ENCODE results near the gene ZNF460.
"Not testable (repeated sequence)": the region's sequence is repeated elsewhere in the genome, so short reads cannot be mapped to it uniquely, and the experiment has no call there.

Gene ZNF460

DNA sequence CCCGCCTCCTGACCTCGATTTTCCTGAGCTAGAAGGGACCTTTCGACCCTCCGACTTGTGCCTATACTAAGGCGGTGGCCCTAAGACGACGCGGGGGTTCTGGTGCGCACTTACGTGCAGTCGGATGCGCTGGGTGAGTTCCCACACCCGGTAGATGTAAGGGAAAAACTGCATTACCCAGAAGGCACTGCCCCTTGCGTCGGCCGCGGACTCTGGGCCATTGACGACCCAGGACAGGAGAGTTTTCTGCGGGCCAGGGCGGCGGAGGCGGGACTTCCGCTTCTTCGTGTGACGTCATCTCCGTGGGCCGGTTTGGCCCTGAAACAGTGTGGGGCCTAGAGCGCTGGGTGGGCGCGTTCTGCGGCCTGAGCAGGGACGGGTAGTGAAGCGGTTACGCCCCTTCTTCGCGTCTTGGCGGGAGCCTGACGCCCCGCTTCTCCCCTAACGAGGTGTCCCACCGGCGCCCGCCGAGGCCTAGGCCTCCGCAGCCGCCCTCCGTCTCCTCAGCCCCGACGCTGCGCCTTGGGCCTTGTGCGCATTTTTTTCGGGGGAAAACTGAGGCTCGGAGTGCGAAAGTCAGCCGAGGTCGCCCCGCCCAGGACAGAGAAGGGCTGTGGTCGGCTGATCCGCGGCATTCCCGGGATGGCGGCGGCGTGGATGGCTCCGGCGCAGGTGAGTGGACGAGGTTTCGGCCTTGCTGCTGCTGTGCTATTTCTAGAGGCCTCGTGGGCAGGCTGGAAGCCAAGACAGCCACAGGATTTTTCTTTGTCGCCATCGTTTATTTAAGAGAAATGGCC lies at the start of gene ZNF460:
ZNF460 (plus strand) TSS at position 321 of the 797 bp plus-strand sequence; CDS start at position 643, 322 bp downstream.
- DNase-seq (ENCODE audit: low read depth, low spot score) = peak; percentile 90

DNA sequence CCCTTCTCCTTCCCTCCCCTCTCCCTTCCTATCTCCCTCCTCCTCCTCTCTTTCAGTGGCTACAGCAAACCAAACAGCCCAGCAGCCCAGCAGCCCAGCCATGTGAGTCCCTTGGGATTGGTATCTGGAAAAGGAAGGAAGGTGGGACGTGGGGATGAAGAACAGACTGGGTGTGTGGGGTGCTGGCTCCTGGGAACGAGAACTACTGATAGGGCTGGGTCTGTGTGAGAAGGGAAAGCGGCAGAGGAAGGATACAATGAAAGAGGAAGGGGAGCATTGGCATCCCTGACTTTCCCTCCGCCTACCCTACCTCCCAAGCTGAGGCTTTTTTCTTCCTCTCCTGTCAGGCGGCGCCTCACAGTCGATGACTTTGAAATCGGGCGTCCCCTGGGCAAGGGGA lies 48.6 kb upstream of the ZNF460 start:
- DNase-seq (ENCODE audit: low read depth, low spot score) = no peak

DNA sequence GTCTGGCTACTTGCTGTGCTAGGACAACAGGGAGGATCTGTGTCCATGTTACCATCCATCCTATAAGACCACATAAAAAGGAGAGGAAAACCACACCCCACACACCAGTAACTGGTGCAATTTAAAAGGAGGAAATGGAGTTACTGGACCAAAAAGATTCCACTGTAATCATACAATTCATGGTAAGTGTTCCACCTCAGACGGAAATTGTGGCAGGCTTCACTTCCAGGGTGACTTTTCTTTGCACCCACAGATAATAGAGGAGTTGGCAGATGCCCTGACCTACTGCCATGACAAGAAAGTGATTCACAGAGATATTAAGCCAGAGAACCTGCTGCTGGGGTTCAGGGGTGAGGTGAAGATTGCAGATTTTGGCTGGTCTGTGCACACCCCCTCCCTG lies 47.1 kb upstream of the ZNF460 start:
- no peak for DNase-seq (ENCODE audit: low read depth, low spot score)

DNA sequence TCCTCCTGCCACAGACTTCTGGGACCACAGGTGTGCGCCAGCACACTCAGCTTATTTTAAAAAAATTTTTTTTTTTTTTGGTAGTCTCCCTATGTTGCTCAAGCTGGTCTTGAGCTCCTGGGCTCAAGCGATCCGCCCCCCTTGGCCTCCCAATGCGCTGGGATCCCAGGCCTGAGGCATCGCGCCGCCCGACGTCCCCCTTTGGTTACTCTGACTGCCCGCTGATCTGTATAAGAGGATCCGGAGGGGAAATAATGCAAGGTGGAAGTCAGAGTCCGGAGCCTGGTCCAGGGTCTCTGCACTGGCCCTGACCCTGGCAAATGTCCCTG lies 40.3 kb upstream of the ZNF460 start:
- DNase-seq (ENCODE audit: low read depth, low spot score) = no peak

DNA sequence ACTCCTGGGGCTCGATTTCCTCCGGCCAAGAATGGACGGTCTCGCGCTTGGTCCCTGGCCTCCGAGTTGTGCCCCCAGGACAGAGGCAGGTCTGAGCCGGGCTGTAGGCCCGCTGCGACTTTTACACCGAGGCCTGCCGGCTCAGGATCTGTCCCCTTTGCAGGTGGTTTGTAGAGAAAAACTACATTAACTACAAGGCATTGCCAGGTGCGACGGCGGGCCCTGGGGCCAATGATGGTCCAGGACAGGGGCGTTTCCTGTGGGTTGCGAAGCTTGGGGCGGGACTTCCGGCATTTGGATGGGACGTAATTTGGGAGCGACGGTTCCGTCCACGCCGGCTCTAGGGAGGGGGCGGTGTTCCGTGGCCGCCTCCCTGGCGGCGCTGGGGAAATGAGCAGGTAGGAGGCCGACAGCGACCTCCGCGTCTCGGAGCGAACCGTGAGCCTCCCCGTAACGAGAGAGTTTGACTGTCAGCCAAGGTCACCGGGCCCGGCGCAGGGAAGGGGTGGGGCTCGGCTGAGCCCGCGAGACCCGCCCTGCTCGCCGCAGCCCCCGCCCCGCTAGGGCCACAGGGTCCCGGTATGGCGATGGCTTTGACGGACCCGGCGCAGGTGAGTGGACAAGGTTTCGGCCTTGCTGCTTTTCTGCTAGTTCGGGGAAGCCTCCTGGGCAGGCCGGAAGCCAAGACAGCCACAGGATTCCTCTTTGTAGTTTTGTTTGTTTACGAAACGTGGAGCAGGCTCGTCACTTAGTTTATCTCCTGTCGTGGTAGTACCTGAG lies 39.8 kb upstream of the ZNF460 start, which contains the start of gene ZNF805:
ZNF805 (plus strand) TSS at position 322 of the 780 bp plus-strand sequence; CDS start at position 582, 260 bp downstream.
- peak; percentile 90 for DNase-seq (ENCODE audit: low read depth, low spot score)

DNA sequence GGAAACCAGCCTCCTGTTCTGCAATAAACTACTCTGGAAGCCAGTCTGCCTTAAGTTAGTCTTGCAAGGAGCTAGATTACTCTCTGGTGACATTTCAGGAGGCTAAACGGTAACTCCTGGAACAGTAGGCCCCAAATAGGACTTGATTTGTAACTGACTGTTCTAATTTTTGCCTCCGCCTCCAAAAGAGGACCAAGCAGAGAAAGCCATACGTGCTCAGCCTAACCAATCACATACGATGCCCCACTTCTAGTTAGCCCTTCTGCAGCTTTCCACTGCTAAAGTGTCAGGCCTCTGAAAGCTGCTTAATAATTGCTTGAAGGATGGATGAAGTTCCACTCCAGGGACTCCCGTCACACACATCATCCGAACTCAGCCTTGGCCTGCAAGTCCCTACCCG lies 39.1 kb upstream of the ZNF460 start:
- no peak for DNase-seq (ENCODE audit: low read depth, low spot score)

DNA sequence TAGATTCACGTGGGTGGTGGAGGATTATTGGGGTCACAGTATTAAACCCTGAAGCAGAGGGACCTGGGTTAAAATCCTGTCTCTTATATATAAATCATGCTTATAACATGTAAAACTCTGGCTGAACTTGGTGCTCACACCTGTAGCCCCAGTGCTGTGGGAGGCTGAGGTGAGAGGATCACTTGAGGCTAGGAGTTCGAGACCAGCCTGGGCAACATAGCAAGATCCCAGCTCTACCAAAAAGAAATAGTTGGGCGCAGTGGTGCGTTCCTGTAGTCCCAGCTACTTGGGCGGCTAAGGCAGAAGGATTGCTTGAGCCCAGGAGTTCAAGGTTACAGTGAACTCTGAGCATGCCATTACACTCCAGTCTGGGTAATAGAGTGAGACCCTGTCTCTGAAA lies 37.5 kb upstream of the ZNF460 start:
- DNase-seq (ENCODE audit: low read depth, low spot score) = no peak

DNA sequence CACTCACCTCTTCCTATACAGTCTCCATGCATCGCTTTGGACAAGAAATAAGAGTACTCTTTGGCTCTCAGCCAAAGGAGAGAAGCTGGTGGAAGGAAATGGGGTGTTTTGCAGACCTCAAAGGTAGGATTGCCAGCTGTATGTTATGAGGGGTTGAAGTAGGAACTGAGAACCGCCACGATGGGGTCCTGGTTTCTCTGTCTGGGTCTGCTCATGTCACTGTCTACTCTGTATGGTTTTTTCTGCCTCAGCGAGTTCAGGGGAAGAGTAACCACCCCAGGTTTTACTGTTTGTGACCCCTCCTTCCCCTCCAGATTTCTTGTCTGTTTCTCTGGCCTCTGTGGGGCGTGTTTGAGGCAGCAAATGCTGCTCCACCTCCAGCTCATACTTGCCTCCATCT lies 35.8 kb upstream of the ZNF460 start:
- no peak for DNase-seq (ENCODE audit: low read depth, low spot score)

DNA sequence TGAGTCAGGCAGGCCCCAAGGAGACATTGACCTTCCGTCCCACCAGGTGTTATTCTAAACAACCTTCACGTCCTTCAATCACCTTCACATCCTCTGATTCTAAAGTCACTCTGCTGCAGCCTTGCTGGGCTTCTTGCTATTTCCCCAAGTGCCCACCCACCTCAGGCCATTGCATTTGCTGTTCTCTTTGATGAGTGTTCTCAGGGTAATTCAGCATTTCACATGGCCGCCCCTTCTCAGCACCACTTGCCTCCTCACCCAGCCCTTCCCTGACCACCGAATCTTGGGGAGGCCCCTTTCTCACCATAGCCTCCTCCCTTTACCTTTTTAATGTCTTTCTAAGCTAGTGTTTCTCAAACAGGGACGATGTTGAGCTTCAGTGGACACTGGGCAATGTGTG lies 35.2 kb upstream of the ZNF460 start:
- no peak for DNase-seq (ENCODE audit: low read depth, low spot score)

DNA sequence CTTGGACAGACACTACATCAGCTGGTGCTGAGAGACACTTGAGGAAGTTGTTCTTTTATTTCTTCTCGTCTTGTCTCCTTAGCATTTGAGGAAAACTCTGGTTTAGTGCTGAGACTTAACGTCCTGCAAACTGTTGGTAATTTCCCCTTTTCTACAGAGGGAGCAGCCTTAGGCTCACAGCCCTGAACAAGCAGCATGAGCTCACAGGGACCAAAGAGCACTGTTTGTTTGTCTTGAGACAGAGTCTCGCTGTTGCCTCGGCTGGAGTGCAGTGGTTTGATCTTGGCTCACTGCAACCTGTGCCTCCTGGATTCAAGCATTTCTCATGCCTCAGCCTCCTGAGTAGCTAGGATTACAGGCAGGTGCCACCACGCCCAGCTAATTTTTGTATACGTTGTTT lies 34.3 kb upstream of the ZNF460 start:
- no peak for DNase-seq (ENCODE audit: low read depth, low spot score)

DNA sequence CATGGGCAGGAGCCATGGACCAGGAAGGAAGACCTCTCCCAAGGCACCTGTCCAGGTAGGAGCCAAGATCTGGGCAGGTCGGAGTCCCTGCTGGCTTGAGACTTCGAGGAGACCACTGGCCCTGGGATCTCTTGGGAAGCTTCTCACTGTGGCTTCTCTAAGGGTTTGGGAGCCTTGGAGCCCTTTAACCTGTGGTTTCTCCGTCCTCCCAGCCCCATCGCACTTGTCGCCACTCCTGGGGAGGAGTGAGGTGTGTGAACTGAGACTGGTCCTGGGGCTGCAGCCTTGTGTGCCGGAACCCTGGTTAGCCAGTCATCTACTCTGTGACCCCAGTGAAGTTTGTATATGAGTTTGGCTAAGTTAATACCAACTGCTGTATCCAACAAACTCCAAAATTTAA lies 31.6 kb upstream of the ZNF460 start:
- DNase-seq (ENCODE audit: low read depth, low spot score) = no peak

DNA sequence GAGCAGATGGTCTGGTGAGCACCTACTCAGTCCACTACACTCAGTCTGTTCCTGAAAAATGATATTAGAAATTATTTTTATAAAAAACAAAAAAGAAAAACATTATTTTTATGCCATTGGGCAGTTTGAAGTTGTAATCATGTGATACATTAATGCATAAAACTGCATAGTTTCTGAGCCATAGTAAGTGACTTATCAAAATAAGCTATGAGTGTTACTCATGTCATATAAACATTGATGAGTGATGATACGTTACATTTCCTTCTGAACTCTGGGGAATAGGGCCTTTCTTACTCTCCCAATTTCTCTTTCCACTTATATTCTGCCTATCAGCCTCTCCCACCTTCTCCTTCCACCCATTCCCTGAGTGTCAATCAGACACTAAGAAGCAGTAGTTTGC lies 31.0 kb upstream of the ZNF460 start:
- DNase-seq (ENCODE audit: low read depth, low spot score) = no peak

DNA sequence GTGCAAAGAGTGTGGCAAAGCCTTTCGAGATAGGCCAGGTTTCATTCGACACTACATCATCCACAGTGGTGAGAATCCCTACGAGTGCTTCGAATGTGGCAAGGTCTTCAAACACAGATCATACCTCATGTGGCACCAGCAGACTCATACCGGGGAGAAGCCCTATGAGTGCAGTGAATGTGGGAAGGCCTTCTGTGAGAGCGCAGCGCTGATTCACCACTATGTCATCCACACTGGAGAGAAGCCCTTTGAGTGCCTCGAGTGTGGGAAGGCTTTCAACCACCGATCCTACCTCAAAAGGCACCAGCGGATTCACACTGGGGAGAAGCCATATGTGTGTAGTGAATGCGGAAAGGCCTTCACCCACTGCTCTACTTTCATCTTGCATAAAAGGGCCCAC lies 26.5 kb upstream of the ZNF460 start:
- not testable (repeated sequence) for DNase-seq (ENCODE audit: low read depth, low spot score)

DNA sequence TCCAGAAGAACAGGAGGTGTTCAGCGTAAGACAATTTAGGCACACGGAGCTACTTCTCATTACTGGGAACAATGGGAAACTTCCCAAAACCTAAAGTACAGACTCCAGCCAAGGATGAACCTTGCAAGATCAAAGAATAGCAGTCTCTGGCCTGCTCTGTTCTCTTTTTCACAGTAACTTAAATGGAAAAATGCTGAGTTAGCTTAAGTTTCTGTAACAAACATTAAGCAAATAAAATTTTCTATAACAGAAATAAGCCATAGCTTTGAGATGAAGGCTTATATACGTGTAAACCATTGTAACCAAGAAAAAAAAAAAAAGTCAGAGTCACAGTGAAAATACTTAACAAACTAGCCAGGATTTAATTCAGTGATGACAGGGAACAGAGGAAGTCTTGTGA lies 18.2 kb upstream of the ZNF460 start:
- DNase-seq (ENCODE audit: low read depth, low spot score) = no peak

DNA sequence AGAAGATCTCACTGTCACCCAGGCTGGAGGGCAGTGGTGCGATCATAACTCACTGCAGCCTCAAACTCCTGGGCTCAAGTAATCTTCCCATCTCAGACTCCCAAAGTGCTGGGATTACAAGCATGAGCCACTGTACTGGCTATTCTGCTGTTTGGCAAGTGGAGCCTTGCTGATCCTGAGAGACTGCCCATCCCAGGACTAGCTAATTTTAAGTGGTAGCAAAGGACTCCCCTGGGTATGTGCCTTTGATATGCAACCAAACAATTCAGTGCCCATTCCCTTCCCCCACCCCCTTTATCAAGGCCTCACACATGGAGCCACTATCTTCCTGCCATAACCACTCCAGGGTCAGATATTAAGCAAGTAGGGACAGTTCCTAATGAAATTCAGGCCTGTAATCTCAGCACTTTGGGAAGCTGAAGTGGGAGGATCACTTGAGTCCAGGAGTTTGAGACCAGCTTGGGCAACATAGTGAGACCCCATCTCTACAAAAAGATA lies 17.0 kb upstream of the ZNF460 start:
- no peak for DNase-seq (ENCODE audit: low read depth, low spot score)

DNA sequence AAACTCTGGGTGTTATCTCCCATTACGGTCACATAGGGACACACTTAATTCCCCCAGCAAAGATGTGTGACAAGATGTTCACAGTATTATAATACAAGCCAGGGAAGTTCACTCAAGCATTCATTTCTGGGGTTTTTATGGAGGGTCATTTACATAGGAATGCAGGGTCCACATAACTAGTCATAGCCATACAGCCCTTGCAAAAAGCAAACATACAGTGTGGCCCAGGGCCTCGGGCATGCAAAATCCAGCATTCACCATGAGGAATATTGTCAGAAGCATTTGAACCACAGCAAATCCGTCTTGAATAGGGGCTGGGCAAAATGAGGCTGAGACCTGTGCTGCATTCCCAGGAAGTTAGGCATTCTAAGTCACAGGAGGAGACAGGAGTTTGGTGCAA lies 13.0 kb upstream of the ZNF460 start:
- no peak for DNase-seq (ENCODE audit: low read depth, low spot score)

DNA sequence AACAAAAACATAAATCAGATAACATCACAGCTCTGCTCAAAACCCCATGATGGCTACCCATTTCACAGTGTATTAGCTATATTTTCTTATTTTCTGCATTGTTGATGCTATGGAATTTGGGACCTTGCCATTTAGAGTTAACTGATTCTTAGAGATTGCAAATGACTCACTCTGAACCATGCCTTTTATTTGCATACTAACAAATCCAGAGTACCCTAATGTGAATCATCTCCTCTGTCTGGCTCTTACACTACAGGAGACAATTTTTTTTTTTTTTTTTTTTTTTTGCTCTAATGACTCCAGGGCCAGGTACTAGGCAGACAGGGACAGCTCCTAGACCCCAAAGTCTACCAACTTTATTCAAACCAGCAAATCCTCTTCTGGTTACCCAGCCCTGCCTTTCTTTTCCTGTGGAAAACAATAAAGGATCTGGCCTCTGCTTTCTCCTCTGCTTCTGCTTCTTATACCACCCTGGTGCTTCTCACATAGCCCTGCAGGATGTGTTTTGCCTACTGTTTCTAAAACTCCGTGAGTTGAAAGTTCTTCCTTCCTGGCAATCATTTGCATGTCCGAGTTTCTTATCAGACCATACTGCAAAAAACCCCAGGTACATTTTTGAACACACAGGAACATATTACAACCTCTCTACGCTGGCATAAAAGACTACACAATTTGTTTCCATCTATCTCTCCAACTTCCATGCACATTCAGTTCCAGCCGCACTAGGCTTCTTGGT lies 10.6 kb upstream of the ZNF460 start:
- DNase-seq (ENCODE audit: low read depth, low spot score) = no peak

DNA sequence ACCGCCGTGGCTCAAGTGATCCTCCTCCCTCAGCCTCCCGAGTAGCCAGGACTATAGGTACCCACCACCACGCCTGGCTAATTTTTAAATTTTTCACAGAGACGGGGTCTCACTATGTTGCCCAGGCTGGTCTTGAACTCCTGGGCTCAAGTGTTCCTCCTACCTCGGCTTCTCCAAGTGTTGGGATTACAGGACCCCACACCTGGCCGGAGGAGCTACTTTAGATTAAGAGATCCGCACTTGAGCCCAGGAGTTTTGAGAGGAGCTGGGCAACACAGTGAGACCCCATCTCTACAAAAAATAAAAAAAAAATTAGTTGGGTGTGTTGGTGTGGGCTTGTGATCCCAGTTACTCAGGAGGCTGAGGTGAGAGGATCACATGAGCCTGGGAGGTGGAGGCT lies 9.0 kb upstream of the ZNF460 start:
- DNase-seq (ENCODE audit: low read depth, low spot score) = no peak

DNA sequence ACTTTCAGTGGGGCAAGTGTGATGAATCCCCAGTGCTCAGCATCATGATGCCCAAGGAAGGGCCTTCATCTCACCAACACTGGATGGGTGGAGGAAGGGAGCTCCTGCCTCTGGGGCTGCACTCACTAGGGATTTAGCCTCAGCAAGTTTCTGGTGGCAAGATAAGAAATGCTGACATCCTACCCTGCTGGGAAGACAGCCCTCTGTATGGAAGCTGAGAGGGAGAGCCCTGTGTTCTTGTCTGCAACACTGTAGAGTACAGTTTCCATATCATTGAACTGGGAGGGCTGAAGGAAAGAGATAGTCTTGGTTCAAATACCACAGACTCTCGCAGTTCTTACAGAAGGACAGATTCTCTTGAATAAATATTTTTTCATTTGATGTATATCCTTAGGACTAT lies 7.3 kb upstream of the ZNF460 start:
- DNase-seq (ENCODE audit: low read depth, low spot score) = no peak

DNA sequence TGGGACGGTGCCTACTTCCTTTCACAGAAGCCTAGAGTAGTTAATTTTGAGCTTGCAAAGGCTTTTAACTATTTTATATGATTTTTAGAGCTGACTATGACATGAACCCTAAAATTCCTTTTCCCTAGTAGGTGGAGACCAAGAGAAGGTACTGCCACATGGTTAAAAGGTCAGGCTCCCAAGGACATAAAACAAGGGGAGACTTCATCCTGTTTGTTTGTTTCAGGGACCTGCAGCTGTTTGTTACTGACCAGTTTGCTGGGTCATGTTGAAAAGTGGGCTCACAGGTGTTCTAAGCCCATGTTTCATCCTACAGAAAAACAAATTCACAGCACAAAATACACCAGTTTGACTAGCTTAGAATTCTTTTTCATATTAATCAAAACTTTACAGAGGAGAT lies 3.9 kb upstream of the ZNF460 start:
- DNase-seq (ENCODE audit: low read depth, low spot score) = no peak

DNA sequence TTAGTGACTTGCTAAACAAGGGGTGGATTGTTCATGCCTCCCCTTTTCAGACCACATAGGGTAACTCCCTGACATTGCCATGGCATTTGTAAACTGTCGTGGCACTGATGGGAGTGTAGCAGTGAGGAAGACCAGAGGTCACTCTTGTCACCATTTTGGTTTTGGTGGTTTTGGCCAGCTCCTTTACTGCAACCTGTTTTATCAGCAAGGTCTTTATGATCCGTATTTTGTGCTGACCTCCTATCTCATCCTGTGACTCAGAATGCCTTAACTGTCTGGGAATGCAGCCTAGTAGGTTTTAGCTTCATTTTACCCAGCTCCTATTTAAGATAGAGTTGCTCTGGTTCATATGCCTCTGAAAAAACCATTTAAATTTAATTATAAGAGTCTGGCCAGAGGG lies 1.8 kb upstream of the ZNF460 start:
- not testable (repeated sequence) for DNase-seq (ENCODE audit: low read depth, low spot score)
